ENCODE measurements around the gene CCL22.
"Not testable (repeated sequence)": the region's sequence is repeated elsewhere in the genome, so short reads cannot be mapped to it uniquely, and the experiment has no call there.

CCL22 gene

DNA sequence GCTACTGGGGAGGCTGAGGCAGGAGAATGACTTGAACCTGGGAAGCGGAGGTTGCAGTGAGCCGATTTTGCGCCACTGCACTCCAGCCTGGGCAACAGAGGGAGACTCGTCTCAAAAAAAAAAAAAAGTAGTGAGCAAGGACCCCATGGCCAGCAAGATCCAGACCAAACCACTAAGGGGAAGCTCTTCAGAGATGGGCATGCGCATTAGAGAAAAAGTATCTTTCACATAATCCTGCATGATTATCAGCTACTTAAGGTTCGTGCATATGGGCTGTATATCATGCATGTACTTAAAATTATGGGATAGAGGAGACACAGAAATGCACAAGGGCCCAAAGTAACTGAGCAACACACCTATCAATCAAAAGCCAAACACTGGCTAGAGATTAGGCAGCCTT lies 10.7 kb upstream of the CCL22 start:
- DNase-seq (ENCODE audit: low spot score): no peak

DNA sequence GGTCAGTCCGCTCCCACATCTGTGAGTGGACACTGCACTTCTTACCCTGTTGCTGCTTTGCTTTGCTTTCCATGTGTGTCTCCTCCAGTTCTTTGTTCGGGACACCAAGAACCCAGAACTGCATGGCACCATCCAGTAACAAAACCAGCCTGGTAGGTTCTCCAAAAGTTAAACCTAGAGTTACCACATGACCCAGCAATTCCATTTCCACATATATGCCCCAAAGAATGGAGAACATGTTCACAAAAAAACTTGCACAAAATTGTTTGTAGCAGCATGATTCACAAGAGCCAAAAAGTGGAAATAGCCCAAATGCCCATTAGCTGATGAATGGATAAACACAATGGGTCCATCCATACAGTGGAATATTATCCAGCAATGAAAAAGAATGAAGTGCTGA lies 10.3 kb upstream of the CCL22 start:
- DNase-seq (ENCODE audit: low spot score): no peak

DNA sequence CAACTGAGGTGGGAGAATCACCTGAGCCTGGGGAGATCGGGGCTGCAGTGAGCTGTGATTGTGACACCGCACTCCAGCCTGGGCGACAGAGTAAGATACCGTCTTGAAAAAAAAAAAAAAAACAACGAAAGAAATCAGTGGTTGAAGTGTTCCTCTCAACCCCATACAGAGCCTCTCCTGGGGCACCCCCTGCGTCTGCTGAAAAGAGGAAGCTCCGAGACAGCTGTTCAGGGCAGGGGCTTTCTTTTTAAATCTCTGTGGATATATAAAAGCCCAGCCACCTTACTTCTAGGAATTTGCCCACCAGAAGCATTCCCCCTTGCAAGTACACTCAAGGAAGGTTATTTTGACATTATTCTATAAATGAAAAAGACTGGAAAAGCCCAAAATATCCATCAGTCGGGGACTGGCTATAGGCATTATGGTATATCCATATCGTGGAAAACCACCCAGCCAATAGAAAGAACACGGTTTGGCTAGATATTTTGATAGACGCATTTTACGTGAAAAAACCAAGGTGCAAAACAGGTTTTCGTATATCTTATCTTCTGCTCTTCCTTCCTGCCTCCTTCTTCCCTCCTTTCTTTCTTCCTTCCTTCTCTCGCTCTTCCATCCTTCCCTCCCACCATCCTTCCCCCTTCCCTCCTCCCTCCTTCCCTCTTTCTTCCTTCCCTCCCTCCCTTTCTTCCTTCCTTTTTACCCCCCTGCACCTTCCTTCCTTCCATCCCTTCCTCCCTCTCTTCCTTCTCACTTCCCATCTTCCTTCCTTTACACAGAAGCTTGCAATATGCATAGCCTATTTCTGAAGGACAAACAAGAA lies 9.2 kb upstream of the CCL22 start:
- DNase-seq (ENCODE audit: low spot score): no peak

DNA sequence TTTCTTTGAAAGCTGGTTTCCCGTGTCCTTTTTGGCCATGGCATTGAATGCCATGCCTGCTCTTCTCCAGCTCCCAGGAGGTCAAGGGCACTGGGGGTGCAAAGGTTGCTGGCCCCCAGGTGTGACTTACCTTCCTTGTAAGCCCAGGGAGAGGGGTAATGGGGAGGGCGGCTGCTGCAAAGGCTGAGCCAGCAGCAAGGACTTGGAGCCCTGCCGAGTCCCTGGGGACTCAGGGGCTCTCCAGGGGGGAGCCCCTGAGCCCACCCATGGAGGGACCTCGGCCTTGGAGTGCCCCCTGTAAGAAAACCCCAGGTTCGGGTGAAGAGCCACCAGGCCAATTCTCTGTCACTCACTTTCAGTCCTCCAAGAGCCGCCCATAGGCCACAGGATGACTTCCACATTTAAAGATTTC lies 5.9 kb upstream of the CCL22 start:
- DNase-seq (ENCODE audit: low spot score): no peak

DNA sequence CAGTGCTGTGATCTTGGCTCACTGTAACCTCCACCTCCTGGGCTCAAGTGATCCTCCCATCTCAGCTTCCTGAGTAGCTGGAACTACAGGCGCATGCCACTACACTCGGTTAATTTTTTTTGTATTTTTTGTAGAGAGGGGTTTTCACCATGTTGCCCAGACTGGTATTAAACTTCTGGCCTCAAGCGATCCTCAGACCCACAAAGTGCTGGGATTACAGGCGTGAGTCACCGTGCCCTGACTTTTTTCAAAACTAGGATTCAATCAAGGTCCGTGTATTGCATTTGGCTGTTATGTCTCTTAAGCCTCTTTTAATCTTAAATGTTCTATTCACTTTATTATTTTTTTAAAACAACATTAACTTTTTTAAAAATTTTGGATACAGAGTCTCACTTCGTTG lies 4.3 kb upstream of the CCL22 start:
- DNase-seq (ENCODE audit: low spot score): no peak

DNA sequence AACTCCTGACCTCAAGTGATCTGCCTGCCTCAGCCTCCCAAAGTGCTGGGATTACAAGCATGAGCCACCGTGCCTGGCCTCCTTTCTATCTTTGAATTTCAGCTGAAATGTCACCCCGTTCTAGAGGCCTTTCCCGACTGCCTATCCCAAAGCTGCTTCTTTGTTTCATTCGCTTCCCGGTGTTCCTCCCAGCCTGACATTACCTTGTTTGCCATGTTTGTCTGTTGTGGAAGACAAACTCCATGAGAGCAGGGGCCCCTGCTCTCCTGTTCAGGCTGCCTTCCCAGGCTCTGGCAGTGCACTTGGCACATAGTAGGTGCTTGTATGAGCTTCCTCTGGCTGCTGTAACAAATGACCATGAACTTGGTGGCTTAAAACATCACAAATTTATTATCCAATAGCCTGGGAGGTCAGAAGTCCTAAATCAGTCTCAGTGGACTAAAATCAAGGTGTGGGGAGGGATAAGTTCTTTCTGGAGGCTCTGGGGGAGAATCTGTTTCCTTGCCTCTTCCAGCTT lies 2.6 kb upstream of the CCL22 start:
- no peak for DNase-seq (ENCODE audit: low spot score)

DNA sequence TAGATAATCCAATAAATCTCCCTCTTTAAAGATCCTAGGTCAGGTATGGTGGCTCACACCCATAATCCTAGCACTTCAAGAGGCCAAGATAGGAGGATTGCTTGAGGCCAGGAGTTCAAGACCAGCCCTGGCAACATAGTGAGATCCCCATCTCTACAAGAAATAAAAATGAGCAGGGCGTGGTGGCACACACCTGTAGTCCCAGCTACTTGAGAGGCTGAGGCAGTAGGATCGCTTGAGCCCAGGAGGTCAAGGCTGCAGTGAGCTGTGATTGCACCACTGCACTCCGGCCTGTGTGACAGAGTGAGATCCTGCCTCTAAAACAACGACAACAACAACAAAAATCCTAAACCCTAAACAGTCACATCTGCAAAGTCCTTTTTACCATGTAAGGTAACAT lies 2.0 kb upstream of the CCL22 start:
- DNase-seq (ENCODE audit: low spot score): no peak

DNA sequence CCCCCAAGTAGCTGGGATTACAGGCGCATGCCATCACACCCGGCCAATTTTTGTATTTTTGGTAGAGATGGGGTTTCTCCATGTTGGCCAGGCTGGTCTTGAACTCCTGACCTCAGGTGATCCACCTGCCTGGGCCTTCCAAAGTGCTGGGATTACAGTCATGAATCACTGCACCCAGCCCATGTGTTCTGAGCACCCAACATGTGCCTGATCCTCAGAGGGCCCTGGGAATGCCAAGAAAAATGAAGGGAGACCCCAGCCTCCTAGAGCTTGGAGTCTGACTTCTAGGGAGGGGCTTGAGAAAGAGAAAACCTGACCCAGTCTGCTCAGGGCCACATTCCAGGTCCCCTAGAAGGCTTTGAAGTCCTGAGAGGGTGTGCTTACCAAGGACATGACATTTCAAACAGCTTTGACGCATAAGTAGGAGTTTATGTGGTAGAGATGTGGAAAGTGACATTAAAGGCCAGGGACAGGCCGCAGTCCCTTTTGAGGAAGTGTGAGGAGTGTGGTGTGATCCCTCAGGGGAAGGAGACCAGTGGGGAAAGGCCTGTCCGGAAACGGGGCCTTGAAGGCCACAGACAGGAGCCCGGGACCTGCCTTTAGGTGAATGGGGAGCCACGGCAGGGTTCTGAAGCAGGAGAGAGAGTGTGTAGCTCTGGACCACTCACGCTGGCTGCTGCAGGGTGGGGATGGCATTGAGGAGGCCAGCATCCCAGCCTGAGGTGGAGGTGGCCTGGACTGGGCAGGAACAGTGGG lies 1.1 kb upstream of the CCL22 start:
- no peak for DNase-seq (ENCODE audit: low spot score)

DNA sequence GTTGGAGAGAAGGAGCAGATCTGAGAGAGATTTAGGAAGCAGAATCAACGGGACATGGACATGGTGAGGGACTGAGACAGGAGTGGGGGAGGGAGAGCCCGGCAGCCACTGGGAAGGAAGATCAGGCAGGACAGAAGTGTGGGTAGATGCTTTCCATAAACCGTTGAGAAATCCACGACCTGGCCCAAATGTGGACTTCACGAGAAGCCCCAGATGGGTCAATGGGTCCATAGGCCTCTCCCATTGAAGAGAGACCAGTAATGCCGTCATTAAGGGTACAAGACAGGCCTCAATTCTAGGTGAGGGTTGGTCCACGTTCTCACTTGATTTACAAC lies 530 bp upstream of the CCL22 start:
- no peak for DNase-seq (ENCODE audit: low spot score)

DNA sequence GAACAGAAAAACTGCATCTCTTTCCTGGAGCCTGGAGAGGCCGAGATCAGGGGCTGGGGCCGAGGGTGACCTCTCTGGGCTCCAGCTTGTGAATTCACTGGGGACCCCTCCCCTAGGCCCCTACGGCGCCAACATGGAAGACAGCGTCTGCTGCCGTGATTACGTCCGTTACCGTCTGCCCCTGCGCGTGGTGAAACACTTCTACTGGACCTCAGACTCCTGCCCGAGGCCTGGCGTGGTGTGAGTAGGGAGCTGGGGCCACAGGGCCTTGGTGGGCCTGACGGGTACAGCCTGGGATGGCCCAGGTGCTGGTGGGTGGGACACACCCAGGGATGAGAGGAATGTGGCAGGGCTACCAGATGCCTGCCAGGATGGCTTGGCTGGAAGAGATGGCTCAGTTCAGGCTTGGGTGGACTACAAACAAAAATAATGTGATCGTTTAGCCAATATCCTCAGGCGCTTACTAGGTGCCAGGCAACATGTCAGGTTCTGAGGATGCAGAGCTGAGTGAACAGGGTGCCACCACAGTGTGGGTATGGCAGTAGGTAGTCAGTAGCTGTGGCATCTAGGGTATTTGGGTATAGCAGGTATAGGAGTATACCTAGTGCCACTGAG lies 1.8 kb downstream of the CCL22 start:
- DNase-seq (ENCODE audit: low spot score): no peak

DNA sequence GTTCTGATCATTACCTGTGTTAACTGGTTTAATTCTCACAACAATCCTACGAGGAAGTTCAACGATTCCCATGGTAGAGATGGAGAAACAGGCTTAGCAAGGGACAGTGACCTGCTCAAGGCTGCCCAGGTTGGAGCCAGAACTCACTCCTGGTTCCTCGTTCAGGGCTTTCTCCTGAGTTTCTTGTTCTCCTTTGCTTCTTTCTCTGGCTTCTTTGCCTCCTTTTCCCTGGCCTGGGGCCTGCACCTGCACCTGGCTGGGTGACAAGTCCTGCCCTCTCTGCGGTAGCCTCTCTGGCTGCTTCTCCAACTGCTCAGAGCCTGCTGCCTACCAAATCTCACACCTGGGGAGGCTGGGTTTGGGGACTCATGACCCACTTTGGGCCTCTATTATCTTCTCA lies 2.8 kb downstream of the CCL22 start:
- DNase-seq (ENCODE audit: low spot score): no peak

DNA sequence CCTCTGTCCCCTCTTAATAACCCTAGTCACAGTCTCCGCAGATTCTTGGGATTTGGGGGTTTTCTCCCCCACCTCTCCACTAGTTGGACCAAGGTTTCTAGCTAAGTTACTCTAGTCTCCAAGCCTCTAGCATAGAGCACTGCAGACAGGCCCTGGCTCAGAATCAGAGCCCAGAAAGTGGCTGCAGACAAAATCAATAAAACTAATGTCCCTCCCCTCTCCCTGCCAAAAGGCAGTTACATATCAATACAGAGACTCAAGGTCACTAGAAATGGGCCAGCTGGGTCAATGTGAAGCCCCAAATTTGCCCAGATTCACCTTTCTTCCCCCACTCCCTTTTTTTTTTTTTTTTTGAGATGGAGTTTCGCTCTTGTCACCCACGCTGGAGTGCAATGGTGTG lies 5.6 kb downstream of the CCL22 start:
- DNase-seq (ENCODE audit: low spot score): no peak

DNA sequence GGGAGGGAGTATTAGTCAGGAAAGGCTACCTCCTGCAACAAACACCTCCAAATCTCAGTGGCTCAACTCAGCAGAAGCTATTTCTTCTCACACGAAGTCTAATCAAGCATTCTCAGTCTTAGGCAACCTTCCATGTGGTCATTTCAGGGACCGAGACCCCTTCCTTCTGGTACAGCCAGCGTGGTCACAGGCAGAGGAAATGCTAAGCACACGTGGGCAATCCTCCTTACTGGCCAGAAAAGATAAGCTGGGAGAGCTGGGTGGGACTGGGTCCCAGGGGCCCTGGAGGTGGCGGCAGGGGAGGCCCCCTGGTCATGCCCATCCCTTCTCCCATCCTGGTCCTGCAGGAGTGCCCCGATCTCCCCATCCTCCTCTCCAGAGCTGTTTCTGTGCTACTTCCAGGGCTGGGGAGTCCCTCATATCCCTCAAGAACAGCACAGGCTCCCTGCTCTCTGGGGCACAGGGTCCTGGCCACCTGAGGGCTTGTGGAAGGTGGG lies 8.0 kb downstream of the CCL22 start:
- DNase-seq (ENCODE audit: low spot score): no peak

DNA sequence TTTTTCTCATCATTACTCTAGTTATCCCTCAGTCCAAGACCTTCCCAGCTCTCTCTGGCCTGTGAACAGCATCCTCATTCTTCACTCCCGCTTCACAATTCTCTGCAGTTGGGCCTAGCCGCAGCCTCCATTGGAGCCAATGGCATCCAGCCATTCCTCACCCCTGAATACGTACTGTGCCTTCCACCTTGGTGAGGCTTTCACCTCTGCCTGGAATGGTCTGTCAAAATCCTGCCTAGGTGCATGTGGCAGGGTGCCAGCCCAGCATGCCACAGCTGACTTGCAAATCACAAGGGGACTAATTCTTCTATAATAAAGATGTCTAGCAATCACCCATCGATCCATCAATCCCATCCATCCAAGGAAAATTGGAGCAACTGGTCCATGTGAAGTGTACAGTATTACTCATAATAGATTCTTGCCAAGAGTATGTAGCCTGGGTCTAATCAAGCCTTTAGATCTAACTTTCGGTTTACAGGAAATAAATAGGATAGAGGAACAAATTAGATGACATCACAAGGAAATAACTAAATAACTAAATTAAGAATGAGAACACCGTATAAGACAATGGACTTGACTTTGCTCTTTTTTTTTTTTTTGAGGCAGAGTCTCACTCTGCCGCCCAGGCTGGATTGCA lies 8.7 kb downstream of the CCL22 start:
- peak; percentile 58 for DNase-seq (ENCODE audit: low spot score)

DNA sequence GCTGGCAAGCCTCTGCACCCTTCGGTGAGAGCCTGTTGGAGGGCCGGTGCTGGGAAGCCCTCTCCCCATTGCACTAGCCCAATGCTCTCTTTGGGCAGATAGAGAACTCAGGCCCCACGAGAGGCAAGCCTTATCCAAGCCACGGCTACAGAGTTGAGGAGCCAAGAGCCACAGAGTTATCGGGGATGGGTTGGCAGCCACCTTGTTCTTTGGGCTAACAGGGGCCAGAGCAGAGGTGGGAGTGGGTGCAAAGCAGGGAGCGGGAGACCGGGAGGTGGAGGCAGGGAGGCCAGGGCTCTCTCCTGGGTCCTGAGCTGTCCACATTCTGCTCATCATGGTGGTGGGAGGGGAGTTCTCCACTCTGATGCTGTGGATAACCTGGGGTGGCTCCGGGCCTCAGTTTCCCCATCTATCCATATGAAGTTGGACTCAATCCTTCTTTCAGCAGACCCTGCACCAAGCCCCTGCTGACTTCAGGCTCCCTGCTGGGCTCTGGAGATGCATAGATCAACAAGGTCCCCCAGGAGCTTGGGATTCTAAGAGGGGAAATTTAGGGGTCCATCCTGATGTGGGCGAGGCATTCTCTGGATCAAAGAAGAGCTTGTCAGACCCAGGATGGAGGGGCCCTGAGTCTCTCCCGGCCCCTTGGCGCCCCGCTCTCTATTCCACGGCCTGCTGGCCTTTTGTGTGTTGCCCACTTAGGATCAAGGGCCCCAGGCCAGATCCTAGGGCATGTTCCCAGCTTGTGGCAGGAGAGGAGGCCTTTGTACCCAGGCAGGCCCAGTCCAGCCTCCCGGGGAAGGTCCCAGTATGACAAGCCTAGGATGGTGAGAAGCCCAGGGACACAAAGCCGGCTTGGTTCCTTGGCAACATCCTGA lies 13.2 kb downstream of the CCL22 start:
- no peak for DNase-seq (ENCODE audit: low spot score)

DNA sequence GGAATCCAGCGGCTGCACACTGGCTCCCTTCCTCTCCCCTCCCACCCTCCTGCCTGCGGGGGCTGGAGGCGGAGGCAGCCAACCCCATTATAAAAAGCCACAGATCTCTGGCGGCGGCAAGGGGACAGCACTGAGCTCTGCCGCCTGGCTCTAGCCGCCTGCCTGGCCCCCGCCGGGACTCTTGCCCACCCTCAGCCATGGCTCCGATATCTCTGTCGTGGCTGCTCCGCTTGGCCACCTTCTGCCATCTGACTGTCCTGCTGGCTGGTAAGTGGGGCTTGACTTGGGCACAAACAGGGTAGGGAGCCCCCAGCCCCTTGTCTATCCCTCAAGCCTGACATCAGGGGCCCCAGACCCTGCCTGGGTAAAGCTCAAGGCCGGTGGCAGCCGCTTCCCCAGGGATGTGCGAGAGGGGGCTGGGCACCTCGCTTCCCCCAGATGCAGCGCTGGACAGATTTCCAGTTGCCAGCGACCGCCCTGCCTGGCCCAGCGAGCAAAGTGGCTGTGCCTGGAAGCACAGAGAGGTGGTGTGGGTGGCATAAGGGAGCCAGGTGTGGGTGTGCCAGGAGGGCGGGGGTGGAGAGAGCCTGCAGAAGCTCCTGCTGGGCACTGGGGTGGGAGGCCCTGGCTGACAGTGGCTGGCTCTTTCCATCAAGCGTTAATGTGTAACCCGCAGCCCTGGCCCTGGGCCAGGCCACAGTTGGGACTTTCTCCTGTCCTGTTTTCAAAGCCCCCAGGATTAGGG lies 14.0 kb downstream of the CCL22 start, which contains the start of gene CX3CL1:
CX3CL1 (plus strand) TSS at position 119 of the 745 bp plus-strand sequence; CDS start at position 198, 79 bp downstream.
- peak; percentile 28 for DNase-seq (ENCODE audit: low spot score)

DNA sequence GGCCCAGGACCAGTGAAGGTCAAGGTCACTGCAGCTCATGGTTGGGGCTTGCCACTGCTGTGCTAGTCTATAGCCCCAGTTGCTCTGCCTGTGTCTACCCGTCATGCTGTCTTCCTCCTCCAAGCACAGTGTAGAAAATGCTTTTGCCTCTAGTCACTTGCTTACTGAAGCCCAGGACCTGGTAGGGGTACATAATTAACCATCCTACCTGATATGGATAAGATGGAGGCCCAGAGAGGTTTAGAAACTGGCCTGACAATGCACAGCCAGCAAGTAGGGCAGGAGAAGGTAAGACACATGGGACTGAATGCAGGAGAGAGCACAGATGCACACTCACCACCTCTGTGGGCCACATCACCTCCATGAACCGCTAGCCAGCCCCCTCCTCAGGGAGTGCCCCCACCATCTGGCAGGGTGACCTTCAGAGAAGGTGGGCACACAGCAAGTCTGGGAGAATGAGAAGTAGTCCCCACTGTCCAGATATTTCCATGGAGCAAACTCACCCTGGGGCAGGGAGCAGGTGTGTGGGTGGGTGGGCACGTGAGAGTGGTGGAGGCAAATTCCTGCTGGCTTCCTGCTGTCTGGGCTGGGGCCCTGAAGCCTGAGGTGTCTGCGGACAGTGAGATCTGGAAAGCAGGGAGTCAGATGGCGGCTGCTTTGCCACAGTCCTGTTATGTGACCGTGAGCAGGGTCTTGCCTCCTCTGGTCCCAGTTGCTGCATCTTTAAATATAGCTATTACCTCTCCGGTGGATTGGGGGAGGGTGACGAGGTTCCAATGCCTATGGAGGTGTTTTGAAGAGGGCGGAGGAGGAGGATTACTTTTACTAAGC lies 14.7 kb downstream of the CCL22 start:
- DNase-seq (ENCODE audit: low spot score): no peak

DNA sequence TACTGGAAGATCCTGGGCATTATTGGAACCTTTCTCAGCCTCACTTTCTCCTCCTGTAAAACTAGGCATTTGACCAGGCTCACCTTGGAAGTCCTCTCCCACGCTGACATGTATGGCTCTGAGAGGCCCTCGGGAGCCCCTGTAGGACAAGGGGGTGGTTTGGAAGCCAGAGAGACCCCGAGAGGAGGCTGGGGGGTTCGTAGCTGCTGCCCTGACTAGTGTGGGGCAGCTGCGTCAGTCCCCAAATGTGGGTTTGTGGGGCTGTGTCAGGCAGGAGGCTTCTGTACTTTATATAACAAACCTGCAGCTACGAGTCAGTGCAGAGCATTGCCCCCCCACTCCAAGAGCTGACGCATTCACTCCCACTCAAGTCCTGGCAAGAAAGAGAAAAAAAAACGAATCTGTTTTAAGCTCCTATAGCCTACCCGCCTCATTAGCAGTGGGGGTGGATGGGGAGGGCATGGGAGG lies 15.5 kb downstream of the CCL22 start:
- no peak for DNase-seq (ENCODE audit: low spot score)

DNA sequence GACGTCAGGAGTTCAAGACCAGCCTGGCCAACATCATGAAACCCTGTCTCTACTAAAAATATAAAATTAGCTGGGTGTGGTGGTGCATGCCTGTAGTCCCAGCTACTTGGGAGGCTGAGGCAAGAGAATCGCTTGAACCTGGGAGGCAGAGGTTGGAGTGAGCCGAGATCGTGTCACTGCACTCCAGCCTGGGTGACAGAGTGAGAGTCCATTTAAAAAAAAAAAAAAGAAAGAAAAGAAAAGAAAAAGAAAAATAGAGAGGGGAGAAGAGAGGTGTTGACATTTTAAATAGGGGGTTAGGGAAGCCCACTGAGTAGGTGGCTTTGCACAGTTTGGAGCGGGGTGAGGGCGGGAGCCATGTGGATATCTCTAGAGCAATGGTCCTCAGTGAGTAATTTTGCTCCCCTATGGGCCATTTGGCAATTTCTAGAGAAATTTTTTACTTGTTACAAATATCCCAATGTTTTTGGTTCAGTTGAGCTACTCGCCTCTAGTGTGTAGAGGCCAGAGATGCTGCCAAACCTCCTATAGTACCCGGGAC lies 16.4 kb downstream of the CCL22 start:
- DNase-seq (ENCODE audit: low spot score): not testable (repeated sequence)

Data from kidney capillary endothelial cell (primary cell).